GM12872 (cell line): ENCODE data around the gene IGSF21.

Experiments
- TF ChIP-seq, protein P1 (sequence below): IDR thresholded peaks from 3 replicates; pipeline ENCODE4 v1.5.1; 2011; ENCODE audit warnings: low read depth, mild to moderate bottlenecking, low read length, moderate library complexity; ENCODE audit not compliant: insufficient read depth

The IGSF21 gene

GRCh38 chr1:18266391-18266790 is 158.8 kb downstream of the IGSF21 start:
- TF ChIP-seq, protein P1, sequence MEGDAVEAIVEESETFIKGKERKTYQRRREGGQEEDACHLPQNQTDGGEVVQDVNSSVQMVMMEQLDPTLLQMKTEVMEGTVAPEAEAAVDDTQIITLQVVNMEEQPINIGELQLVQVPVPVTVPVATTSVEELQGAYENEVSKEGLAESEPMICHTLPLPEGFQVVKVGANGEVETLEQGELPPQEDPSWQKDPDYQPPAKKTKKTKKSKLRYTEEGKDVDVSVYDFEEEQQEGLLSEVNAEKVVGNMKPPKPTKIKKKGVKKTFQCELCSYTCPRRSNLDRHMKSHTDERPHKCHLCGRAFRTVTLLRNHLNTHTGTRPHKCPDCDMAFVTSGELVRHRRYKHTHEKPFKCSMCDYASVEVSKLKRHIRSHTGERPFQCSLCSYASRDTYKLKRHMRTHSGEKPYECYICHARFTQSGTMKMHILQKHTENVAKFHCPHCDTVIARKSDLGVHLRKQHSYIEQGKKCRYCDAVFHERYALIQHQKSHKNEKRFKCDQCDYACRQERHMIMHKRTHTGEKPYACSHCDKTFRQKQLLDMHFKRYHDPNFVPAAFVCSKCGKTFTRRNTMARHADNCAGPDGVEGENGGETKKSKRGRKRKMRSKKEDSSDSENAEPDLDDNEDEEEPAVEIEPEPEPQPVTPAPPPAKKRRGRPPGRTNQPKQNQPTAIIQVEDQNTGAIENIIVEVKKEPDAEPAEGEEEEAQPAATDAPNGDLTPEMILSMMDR, result no peak

GRCh38 chr1:18271336-18271735 is 163.7 kb downstream of the IGSF21 start:
- TF ChIP-seq, protein P1, result no peak

- TF ChIP-seq, protein P1, result no peak
Measured at GRCh38 chr1:18278946-18279345, 171.3 kb downstream of the IGSF21 start.

DNA sequence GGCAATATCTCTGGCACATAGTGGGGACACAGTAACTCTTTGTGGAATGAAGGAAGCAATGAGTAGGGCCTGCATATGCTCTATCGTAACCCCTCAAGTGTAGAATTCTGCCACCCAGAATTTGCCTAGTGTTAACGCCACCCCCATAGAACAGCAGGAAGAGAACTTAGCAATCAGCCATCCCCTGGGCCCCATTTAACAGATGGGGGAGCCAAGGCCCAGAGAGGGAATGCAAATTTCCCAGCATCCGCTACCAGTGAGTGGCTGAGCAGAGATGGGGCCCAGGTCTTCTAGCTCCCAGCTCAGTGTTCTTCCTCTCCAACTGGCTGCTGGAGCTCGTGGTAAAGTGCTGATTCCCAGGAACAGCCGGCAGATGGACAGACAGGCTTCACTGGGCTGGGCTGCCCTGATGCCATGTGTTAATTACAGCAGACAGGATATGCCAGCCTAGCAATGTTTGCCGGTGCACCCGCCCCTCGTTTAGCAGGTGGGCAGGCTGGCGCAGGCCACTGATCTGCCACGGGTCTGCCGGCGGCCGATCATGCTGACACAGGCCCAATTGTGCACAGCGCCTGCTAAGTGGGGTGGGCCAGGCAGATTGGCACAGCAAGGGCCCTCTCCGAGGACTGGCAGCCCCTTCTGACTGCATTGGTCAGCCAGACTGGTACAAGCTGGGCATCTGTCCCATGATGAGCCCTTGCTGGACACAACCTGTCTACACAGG is 171.9 kb downstream of the IGSF21 start:
- TF ChIP-seq, protein P1, result no peak

DNA sequence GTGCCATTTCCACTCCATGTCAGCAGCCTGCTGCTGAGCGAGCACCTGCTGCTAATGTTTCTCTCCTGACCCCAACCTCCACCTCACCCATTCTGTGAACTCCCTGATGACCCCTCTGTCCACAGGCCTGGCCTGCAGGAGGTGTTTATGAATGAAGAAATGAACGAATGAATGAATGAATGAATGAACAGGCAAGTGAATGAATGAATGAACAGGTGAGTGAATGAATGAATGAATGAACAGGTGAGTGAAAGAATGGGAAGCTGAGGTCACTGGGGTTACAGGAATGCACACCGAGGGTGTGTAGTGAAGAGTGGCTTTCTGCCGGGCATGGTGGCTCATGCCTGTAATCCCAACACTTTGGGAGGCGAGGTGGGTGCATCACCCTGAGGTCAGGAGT is 173.4 kb downstream of the IGSF21 start:
- TF ChIP-seq, protein P1, result no peak

DNA sequence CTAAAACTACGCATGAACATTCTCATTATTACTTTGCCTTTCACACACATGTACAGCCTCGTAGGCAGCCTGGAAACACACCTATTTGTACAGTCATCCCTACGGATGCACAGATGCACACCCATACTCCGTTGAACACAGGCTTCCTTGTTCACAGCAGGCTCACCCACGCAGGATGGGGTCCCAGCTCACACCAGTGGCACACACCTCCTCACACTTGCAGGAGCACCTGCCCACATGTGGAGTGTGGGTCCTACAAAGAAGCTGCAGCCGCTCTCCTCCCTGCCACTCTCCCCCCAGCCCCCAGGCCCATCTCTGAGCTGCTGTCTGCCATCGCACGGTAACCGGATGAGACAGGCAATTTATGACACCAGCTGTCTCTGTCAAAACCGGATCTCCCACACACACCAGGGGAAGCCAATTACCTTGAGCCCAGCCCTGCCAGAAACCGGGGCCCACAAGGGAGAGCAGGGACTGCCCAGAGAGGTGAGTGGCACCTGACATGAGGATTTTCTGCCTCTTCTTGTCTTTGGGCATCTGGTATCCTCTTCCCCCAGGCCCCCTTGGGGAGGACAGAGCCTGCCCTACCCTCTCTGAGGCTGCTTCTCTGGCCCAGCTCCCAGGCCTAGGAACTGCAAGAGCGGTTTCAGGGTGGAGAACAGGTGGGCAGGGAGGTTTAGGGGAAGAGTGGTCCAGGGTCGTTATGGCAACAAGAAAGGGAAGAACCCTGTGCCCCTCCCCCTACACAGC is 175.4 kb downstream of the IGSF21 start:
- TF ChIP-seq, protein P1, result no peak

GRCh38 chr1:18283601-18284385 is 176.2 kb downstream of the IGSF21 start:
- TF ChIP-seq, protein P1, result no peak
